GM19468 (cell line): ENCODE data around the gene CHRNB1.

ENCODE experiments used
- ATAC-seq: cut with Tn5 transposase; IDR thresholded peaks from one replicate; pipeline ENCODE4 v1.9.1; 2021; ENCODE audit warnings: mild to moderate bottlenecking, moderate library complexity, moderate number of reproducible peaks; ENCODE audit not compliant: unreplicated experiment; ENCODE audit errors: extremely low read depth

The CHRNB1 gene

GRCh38 chr17:7444682-7445618 is at the start of gene CHRNB1:
Gene CHRNB1 (plus strand): TSS chr17:7445061. CDS start chr17:7445128, 67 bp downstream.
- no peak for ATAC-seq

- no peak for ATAC-seq
Measured at GRCh38 chr17:7396147-7396546, 48.7 kb upstream of the CHRNB1 start.

GRCh38 chr17:7398612-7399011 is 46.2 kb upstream of the CHRNB1 start:
- no peak for ATAC-seq

- ATAC-seq = no peak
Measured at GRCh38 chr17:7403043-7403726, 41.7 kb upstream of the CHRNB1 start.

DNA sequence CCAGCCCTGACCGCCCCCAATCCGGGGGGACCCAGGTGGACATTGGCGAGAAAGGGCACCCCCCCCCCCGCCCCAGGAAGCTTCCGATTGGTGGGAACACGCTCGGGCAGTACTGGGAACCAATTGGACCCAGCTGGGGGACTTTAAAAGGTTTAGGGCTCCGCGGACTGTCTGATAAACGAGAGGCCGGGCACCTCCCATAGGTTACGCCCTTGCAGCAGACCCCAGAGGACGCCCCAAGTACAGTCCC is 41.2 kb upstream of the CHRNB1 start:
- no peak for ATAC-seq

DNA sequence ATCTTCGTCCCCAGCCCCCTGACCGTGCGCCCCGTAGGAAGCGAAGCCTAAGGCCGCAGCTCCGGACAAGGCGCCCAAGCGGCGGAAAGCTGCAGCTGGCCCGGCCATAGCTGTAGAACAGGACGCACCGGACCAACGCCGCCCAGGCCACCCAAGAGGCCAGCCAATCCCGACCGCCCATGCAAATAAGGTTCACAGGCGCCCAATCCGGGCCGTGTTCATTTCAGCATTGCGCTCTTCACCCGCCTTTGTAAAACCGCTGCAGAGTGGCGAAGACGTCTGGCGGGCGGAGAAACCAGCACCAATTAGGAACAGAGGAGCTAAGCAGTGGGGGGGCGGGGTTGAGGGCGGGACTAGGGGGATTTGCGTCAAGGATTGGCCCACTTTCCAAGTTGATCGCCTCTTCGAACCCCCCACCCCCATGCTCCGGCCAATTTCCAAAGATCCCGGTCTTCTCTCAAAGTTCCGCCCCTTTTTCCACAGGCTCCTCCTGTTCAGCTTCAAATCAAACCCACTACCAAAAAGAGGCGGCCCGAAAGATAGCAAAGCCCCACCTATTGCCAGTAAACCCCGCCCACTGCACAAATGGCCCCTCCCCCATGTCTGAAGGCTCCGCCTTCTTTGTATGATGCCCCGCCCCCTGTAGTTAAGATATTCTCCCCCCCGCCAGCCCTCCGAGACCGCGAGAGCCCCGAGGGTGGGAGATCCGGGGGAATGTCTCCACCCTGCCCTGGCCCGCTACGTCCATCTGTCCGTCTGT is 40.7 kb upstream of the CHRNB1 start, which contains the start of gene TMEM256:
Gene TMEM256, minus strand, starts transcription at position 121 of the 760 bp plus-strand sequence. Its CDS starts 13 bp downstream, at position 108.
- ATAC-seq = peak; percentile 81

GRCh38 chr17:7404737-7405349 is 40.0 kb upstream of the CHRNB1 start:
- ATAC-seq = no peak

- no peak for ATAC-seq
Measured at GRCh38 chr17:7405350-7406234, 39.3 kb upstream of the CHRNB1 start.

DNA sequence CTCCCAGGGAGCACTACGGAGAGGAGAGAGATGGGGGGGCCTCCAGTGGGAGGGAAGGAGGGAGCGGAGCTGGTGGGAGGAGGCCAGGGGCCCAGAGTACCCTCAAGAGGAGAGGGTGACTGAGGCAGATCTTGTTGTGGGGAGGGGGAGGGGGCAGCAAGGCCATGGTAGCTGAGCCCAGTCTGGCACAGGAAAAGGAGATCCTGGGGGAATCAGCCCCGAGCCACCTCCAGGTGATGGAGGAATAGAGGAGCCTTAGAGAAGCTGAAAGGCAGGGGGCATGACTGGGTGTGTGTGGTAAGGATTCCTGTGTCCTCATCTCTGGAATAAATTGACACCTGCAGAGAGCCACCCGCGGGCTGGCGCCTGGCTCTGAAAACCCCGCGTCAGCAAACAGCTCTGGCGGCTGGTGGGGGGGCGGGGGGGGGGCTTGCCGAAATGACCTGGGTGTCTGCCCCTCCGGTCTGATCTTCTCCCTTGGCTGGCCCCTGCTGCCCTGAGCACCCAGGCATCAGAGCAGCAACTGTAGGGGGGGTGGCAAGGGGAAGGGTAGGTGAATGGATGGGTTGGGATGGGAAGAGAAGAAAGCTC is 38.5 kb upstream of the CHRNB1 start:
- no peak for ATAC-seq

GRCh38 chr17:7407082-7407481 is 37.8 kb upstream of the CHRNB1 start:
- no peak for ATAC-seq

GRCh38 chr17:7407485-7408251 is 37.2 kb upstream of the CHRNB1 start, which contains the start of gene NLGN2:
Gene NLGN2 (plus strand): TSS chr17:7407845. CDS start chr17:7408256, 411 bp downstream.
- no peak for ATAC-seq

- ATAC-seq = no peak
Measured at GRCh38 chr17:7408252-7408727, 36.6 kb upstream of the CHRNB1 start.

GRCh38 chr17:7408863-7409262 is 36.0 kb upstream of the CHRNB1 start:
- no peak for ATAC-seq

DNA sequence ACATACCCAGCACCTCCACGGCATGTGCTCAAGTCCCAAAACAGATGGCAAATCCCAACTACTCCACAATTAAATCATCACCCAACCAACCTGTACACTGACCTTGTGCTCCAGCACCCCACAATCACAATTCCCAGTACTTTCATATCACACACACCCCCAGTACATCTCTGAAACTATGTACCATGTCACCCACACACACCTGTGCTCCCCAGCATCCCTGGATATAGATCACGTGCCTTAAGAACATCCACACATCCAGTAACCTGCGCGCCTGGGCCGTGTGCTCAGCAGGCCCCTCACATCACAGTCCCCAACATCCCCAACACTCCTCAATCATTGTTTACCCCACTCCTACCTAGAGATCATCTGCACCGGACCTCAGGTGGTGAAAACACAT is 35.1 kb upstream of the CHRNB1 start:
- ATAC-seq = no peak

DNA sequence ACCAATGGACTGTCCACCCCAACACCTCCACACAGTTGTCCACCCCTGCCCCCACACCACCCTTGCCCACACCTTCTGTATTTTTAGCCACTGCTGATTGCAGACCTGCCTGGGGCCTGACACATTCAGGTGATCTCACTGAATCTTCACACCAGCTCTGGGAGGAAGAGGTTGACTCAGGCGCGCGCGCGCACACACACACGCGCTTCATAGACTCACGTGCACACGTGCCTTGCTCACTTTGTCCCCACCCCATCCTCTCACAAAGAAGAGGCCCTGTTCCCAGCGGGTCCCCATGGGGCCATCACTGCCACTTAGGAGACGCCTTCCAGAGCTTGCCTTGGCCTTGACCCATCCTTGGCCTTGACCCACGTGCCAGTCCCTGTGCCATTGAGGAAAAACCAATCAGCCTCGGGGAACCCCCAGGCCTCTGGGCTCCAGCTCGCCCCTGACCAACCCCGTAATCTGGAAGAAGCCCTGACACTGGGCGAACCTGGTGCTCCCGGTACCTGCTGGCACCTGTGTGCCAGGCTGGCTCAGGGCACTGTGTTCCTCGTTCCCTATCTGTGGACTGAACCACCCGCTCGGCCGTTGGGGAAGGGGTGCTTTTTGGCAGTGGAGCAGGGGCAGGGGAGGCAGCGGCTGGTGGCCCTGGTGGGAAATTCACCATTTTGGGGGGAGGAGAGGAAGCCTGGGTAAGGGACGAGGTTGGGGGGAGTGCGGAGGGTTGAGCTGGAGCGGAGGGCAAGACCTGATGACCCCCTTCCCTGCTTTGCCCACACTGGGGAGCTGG is 34.0 kb upstream of the CHRNB1 start:
- no peak for ATAC-seq

- ATAC-seq = no peak
Measured at GRCh38 chr17:7411427-7411750, 33.5 kb upstream of the CHRNB1 start.

DNA sequence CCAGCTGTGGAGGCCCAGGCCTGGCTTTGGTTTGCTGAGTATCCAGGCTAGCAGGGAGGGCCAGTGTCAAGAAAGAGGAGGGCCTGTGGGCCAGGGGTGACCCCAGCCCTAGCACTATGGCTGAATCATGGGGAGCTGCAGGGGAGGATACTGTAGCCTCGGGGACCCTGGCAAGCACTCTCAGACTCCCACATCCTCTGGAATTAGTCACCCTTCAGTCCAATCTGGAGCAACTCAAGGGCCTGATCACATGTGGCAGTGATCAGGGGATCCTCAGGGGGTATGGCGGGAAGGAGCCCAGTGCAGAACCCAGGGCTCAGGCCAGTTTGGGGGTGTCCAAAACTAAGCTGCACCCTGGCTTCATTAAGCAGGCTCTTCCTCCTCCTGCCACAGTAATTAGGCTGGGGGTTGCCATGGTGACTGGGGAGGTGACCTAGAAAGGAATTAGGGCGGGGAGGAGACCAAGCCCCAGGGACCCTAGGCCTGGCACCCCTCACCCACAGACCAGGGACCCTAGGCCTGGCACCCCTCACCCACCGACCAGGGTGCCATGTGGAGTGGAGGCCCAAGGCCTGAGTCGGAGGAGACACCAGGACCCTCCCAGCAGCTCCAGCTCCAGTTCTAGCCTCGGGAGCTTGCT is 31.4 kb upstream of the CHRNB1 start:
- ATAC-seq = no peak
